ENCODE data around the gene SEPTIN10.

DNA sequence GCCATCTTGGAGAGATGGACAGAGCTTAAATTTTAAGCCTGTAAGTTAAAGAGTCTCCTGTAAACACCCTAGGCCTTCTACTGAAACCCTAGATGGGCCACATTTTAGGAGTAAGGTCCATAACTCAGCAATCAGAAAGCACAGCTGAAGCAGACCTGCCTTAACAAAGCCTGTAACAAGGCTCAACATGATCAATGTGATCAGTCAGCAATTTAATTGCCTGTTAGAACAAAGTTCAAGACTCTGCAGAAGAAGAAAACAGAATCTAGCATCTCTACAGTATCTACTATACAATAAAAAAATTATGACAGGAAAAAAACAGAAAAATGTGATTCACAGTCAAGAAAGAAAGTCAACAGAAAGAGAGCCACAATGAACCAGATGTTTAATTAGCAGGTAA lies 27.1 kb downstream of the SEPTIN10 start:
- TF ChIP-seq, protein P1, sequence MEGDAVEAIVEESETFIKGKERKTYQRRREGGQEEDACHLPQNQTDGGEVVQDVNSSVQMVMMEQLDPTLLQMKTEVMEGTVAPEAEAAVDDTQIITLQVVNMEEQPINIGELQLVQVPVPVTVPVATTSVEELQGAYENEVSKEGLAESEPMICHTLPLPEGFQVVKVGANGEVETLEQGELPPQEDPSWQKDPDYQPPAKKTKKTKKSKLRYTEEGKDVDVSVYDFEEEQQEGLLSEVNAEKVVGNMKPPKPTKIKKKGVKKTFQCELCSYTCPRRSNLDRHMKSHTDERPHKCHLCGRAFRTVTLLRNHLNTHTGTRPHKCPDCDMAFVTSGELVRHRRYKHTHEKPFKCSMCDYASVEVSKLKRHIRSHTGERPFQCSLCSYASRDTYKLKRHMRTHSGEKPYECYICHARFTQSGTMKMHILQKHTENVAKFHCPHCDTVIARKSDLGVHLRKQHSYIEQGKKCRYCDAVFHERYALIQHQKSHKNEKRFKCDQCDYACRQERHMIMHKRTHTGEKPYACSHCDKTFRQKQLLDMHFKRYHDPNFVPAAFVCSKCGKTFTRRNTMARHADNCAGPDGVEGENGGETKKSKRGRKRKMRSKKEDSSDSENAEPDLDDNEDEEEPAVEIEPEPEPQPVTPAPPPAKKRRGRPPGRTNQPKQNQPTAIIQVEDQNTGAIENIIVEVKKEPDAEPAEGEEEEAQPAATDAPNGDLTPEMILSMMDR (conservative IDR thresholded peaks at IDR 0.05; ENCODE audit: low read depth in 2 of 2) = no peak
- TF ChIP-seq EZH2phosphoT487 (IDR thresholded peaks at IDR 0.05; ENCODE audit: unreplicated experiment) (no peak), EZH2 (IDR thresholded peaks at IDR 0.05; ENCODE audit: low read depth, unreplicated experiment) (no peak), ZNF114 (CRISPR knock-in tag; IDR thresholded peaks at IDR 0.05) (no peak)
- TF ChIP-seq, protein P2, sequence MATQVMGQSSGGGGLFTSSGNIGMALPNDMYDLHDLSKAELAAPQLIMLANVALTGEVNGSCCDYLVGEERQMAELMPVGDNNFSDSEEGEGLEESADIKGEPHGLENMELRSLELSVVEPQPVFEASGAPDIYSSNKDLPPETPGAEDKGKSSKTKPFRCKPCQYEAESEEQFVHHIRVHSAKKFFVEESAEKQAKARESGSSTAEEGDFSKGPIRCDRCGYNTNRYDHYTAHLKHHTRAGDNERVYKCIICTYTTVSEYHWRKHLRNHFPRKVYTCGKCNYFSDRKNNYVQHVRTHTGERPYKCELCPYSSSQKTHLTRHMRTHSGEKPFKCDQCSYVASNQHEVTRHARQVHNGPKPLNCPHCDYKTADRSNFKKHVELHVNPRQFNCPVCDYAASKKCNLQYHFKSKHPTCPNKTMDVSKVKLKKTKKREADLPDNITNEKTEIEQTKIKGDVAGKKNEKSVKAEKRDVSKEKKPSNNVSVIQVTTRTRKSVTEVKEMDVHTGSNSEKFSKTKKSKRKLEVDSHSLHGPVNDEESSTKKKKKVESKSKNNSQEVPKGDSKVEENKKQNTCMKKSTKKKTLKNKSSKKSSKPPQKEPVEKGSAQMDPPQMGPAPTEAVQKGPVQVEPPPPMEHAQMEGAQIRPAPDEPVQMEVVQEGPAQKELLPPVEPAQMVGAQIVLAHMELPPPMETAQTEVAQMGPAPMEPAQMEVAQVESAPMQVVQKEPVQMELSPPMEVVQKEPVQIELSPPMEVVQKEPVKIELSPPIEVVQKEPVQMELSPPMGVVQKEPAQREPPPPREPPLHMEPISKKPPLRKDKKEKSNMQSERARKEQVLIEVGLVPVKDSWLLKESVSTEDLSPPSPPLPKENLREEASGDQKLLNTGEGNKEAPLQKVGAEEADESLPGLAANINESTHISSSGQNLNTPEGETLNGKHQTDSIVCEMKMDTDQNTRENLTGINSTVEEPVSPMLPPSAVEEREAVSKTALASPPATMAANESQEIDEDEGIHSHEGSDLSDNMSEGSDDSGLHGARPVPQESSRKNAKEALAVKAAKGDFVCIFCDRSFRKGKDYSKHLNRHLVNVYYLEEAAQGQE (IDR thresholded peaks at IDR 0.05; ENCODE audit: unreplicated experiment) = no peak
